RCC 7860 (cell line): ENCODE measurements around the gene GEMIN7.
"Not testable (repeated sequence)": the region's sequence is repeated elsewhere in the genome, so short reads cannot be mapped to it uniquely, and the experiment has no call there.

Experiments
- DNase-seq: peaks from one replicate; pipeline ENCODE4 v3.0.0-alpha.2; 2015; ENCODE audit warnings: low spot score
- FAIRE-seq: peaks from 2 replicates; lab custom pipeline; 2012; peaks lifted over from hg19 to GRCh38; lab: Jason Lieb, UNC

GEMIN7 gene

DNA sequence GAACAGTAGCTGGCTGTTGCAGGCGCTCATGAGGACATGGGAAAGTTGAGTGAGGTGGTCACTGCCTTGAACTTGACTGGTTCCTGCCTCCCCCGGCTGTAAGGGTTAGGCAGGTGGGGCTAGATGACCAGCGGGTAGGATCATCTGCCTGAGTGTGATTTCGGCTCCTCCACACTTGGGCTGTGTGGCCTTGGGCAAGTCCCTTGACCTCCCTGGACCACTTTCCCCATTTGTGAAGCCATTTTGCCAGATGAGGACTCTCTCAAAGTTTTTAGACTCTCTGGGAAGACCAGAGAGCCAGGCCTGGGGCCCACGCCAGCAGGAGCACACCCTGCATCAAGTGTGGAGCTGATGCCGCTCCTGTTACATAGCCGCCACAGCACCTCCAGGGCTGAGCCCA is 23.4 kb downstream of the GEMIN7 start:
- FAIRE-seq (no peak), DNase-seq (no peak)

DNA sequence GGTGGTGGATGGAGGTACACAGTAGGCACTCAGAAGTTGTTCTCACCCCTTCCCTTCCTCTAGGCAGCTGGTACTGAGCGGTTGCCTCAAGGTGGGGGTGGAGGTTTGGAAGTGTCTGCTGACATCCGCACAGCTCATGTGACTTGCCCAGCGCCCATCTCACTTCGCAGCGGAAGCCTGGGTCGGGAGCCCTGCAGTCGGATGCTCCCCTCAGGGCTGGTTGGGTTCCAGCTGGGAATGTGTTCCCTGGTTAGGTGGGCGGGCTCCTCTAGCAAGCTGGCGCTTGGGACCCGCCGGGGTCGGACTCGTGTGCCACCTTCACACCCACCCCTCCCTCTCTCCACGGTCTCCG is 24.1 kb downstream of the GEMIN7 start:
- FAIRE-seq = no peak
- no peak for DNase-seq

DNA sequence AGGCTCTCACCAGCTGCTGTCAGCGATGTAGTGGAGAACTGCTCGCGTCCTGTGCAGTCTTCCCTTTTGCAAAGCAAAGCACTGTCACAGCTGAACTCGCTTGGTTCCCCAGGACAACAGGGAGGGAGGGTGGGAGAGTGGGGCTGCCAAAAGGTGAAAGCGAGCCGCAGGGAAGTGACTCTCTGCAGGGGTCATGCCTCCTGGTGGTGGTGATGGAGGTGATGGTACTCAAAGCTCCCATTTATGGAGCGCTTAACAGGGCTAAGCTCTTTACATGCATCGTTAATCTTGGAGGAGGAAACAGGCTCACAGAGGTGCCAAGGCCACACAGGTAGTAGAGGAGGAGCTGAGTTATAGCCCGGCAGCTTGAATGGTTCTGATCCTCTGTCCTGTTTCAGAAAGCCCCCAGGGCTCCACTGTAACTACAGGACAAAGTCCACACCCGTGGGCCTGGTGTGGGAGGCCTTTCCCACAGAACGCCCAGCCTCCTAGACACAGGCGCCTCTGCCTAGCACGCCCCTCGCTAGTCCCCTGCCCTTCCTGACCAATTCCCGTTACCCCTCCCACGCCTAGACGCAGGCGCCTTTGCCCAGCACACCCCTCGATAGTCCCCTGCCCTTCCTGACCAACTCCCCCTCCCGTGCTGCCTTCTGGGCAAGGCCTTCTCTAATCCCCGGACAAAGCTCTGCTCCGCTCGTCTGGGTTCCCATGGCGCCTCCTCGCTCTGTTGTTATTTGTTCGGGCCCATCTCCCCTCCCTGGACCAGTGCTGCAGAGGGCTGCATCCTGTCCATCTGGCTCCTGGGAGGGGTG is 24.7 kb downstream of the GEMIN7 start:
- FAIRE-seq (no peak), DNase-seq (no peak)

DNA sequence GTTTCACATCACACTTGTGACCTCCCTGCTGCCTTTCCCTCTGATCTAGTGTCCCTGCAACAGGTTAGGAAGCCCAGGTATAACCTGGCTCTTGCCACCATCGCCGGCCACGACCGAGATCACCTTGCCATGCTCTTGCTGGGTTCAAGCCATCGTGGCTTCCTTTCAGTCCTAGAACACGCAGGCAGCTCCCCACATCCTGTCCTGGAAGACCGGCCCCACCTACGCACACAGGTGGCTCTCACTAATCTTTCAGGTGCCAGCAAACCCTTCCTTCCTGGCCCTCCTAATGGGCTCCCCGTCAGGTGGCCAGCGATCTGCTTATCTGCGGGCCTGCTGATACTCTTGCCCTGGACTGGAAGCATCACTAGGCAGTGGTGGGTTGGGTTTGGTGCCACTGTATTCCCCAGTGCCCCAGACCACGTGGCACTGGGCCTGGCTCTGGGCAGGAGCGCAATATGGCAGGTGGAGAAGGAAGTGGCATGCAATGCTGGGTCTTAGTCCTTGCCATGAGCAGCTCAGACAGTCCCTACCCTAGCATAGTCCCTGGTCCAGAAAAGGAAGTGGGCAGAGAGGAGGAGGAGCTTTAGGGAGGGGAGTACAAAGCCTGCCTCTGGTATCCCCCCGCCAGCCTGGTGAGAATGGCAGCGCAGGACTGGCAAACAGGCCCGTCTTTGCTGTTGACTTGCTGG is 25.7 kb downstream of the GEMIN7 start:
- DNase-seq (no peak), FAIRE-seq (no peak)

DNA sequence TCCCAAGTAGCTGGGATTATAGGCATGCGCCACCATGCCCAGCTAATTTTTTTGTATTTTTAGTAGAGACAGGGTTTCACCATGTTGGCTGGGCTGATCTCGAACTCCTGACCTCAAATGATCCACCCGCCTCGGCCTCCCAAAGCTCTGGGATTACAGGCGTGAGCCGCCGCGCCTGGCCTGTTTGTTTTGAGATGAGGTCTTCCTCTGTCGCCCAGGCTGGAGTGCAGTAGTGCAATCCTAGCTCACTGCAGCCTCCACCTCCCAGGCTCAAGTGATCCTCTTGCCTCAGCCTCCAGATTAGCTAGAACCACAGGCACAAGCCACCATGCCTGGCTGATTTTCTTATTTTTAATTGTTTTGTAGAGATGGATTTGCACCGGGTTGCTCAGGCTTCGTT is 27.3 kb downstream of the GEMIN7 start:
- FAIRE-seq, DNase-seq: not testable (repeated sequence)

DNA sequence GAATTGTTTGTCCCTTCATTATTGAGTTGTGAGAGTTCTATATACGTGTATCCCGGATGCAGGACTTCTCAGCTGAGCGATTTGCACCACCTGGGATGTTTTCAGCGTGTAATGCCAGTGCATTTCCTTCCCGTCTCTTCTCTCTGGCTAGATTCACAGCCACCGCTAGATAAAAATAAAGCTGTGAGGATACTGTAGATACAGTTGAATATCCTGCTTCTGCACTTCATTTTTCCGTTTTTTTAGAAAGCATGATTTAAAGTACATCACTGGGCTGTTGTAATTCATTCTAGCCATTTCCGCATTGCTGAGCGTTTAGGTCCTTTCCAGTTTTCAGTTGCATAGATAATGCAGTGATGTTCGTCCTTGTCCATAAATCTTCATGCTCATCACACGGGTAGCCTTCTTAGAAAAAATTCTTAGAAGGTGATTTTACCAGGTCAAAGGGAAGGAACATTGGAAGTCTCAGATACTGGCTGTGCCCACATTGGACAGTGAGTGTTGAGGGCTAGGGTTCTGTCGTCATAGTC is 28.6 kb downstream of the GEMIN7 start:
- DNase-seq = no peak
- FAIRE-seq = no peak

DNA sequence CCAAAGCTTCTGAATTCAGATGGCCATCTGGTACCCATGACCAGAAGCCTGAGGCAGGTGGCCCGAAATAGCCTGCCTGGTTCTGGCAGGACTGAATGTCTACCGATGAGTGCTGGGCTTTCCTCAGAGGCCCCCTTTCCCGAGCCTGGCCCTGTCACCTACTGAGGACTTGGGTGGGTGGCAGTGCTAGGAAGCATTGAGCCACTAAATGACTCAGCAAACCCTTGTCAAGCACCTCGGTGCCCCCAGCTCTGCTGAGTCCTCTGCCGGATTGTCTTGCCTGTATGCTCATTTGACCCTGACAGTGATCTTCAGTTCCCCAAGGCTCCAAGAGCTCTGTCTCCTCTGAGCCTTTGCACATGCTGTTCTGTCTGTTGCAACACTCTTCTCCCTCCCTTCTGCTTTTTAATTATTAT is 31.8 kb downstream of the GEMIN7 start:
- DNase-seq = no peak

DNA sequence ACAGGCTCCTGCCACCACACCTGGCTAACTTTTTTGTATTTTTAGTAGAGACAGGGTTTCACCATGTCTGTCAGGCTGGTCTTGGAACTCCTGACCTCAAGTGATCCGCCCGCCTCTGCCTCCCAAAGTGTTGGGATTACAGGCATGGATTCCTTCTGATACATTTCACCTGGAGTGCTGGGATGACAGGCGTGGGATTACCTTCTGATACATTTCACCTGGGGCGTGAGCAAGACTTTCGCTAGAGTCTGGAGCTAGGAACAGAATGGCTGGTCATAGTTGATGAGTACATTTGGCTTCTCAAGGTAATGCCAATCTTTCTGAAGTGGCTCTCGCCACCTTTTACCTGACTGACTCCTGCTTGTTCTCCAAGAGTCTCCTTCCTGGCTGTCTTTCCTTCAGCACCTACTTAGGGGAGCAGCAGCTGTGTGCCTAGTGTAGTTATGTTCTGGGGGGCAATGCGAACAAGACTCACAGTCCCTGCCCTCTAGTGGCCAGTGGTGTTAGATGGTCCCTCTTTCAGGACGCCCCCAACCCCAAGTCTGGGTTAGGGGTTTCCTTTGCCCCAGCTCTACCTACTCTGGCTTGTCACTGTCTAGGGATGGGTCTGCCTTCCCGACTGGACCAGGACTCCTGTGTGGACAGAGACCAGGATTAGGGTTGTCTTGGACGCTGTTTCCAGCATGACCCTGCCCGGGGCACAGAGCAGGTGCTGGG is 33.2 kb downstream of the GEMIN7 start:
- no peak for DNase-seq
- no peak for FAIRE-seq

More for the DNA sequence above, 31.8 kb downstream of the GEMIN7 start:
- FAIRE-seq = no peak

DNA sequence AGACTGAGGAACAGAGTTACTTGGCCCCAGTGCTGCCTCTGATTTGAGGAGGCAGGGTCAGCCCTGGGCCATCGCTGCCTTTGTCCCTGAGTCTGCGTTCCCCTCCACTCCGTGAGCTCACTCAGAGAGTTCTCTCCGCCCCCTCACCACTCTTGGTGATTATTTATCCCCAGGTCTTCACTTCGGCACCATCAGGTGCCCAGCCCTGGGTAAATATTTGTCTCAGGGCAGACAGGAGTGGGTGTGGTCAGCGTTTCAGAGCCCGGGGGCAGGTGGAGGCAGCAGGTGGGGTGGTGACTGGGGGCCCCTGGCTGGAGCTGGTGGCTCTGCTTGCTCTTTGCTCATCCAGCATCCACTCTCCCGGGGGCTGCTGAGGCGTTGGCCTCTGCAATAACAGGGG is 34.6 kb downstream of the GEMIN7 start:
- no peak for FAIRE-seq
- DNase-seq = no peak

DNA sequence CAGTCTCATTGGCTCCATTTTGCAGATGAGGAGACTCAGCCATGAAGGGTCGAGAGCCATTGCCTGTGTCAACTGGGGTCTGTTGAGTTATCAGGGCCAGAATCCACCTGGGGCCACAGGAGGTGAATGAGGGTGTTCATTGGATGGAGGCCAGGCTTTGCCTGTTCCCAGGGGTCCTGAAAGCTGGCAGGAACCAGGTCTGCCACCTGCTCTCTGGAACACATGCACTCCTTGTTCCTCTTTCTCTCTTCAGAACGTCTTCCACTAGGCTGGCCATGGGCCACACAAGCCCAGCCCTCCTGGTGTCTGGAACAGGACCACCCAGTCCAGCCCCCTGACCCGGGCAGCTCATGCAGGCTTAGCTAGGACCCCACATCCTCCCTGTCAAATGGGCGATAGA is 35.1 kb downstream of the GEMIN7 start:
- FAIRE-seq (no peak), DNase-seq (no peak)

DNA sequence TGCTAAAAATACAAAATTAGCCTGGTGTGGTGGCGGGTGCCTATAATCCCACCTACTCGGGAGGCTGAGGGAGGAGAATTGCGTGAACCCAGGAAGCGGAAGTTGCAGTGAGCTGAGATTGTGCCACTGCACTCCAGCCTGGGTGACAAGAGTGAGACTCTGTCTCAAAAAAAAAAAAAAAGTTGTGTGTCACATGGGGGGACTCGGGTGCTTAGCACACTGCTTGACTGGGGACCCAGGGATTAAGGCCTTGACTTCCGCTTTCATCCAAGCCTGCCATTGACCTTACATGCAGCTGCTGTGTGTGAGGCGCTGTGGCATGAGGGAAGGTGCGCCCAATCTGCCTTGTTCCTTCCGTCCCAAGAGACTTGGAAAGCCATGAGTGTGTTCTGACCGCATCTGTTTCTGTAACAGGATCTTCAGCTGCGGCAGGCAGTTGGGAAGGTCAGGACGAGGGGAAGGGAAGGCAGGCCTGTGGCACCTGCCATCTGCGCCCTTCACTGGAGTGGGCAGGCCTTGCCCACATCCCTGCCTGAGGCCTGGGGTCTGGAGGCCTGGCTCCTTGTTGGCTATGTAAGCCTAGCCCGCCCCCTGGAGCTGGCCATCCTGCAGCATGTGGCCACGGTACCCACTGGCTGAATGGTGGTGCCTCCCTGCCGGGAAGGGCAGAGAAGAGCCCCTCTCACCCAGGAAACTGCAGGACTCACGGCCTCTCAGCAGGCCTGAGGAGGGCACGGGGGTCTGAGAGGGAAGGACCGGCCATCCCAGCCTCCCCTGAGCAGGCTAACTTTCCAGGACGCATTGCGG is 37.0 kb downstream of the GEMIN7 start:
- DNase-seq (no peak), FAIRE-seq (no peak)

DNA sequence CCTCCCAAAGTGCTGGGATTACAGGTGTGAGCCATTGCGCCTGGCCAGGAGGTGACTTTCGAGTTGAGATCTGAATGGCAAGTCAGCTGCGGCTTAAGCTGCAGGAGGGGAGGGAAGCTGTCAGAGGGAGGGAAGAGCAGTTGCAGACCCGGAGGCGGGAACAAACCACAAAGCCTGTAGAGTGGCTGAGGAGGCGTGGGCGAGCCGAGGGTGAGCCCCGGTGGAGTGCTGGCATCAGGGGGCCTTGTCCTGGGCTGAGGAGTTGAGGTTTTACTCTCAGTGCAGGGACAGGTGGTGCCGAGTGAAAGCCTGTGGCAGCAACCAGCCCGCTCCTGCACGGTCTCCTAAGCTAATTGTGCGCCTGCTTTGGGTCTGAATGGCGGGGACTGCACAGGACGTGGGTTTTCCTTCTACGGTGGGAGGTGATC is 38.1 kb downstream of the GEMIN7 start:
- DNase-seq = no peak
- FAIRE-seq = no peak

DNA sequence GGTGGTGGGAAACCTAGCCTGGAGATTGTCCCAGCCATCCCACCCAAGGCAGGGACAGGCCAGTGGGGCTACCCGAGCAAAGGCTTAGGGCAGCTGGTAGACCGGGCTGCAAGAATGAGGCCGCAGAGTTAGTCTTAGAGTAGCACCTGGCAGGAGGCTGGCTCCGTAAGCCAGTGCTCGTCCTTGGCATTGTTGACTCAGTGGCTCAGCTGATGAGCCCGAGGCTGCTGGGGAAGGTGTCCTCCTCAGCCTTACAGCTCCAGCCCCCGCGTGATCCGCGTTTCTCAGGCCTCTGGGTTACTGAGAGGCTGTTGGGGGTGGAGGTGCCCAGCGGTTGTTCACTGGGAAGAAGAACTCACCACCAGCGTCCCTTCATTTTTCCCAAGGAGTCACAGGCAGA is 38.6 kb downstream of the GEMIN7 start:
- FAIRE-seq = no peak
- DNase-seq = no peak

DNA sequence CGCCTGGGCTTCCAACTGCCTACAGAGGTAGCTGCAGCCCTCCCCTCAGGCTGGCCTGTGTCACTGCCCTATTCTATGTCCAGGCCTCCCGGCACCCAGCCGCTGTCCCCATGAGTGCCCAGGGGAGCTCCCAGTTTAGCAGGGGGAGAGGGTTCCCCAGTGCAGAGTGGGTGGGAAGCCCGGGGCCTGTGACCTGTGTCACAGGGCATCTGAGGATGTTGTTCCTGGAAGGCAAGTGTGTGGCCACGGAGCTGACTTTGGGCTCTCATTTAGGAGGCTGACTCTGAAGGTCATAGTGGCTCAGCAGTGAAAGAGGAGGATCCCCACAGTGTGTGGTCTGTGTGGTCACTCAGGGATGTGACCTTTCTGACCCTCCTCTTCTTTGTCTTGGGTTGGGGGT is 39.0 kb downstream of the GEMIN7 start:
- no peak for FAIRE-seq
- no peak for DNase-seq

DNA sequence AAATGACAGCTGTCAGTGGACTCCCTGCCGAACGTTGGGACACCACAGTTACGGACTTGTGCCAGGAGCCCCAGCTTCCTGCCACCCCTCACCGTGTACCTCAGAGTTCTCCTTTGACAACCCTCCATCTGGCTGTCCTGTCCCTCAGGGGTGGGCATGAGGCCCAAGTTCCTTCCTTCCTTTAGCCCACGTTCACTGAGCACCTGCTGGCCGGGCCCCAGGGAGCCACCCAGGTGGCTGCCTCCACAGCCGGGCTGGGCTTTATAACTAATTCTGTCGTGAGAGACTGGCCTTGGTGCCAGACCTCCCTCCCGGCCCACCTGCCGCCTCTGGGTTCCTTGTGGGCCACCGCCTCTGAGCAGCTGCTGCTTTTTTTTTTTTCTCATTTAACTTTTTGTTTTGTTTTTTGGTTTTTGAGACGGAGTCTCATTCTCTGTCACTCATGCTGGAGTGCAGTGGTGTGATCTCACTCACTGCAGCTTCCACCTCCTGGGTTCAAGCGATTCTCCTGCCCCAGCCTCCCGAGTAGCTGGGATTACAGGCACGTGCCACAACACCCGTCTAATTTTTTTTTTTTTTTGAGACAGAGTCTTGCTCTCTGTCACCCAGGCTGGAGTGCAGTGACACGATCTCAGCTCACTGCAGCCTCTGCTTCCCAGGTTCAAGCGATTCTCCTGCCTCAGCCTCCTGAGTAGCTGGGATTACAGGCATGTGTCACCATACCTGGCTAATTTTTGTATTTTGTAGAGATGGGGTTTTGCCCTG is 39.7 kb downstream of the GEMIN7 start:
- not testable (repeated sequence) for FAIRE-seq, DNase-seq

DNA sequence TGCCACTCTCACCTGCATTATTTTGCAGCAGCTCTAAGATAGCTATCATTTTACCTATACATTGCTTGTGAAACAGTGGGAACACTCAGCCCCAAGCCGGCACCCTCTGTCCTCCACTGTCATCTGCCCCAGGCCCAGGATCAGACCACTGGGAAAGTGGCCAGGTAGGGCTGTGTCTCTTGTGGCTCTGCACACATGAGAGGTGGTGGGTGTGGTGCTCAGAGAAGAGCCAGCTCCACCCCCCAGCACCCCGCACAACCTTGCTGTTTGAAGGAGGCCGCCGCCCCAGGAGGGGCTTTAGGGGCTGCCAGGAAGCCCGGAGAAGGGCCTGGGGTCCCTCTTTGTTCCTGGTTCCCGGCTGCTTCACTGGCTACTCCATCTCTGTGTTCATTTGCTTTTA is 40.5 kb downstream of the GEMIN7 start:
- FAIRE-seq (no peak), DNase-seq (no peak)

DNA sequence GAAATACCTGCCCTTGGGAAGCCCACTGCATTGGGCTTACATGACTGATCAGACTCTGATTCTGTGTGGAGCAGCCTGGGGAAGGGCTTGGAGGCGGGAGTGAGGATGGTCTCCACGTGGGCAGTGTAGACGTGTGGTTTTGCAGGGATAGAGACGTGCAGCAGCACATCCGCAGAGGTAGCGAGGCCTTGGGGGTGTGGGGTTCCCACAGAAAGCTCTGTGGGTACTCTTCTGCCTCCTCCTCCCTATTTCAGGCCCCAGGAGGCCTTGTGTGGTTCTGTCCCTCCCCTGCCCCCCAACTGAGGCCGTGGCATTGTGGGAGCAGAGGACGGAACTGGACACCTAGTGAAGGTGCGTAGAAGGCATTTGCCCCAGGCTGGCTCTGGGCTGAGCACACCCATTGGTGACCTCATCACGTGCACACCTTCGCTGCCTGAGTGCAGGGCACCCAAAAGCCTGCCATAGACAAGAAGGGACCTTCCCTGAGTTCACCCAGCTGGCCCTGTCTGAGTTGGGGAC is 42.8 kb downstream of the GEMIN7 start:
- FAIRE-seq (no peak), DNase-seq (no peak)

DNA sequence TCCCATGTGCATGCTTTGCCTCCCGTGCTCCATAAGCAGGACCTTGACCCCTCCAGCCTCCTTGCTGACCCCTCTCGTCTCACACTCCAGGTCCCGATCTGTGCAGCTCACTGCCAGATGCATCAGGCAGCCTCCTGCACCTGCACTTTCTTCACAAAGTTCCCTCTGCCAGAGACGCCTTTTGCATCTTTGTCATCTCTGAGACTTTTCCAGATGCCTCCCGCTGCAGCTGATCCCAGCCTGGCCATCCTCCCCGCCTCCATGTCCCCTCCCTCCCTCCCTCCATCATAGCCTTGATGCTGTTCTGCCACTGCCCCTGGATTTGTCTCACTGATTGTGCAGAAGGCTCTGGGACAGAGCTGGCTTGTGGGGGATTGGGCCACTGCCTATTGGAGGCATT is 43.8 kb downstream of the GEMIN7 start:
- no peak for FAIRE-seq
- DNase-seq = no peak

DNA sequence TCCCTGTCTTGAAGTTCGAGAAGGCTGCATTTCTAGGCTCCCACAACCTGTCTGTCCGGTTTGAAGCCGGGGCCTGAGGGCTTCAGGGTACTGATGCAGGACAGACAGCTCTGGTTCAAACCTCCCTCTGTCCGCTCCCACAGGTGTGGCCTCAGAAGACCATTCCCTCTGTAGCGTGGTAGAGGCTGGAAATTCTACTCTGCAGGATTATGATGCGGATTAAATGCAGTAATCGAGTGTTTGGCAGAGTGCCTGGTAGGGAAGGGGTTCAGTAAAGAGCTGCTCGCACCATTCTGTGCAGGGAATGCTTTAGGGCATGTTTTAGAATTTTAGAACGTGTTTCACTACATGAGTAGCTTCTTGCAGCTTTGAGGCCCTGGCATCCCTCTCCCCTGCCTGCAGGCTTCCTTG is 44.4 kb downstream of the GEMIN7 start:
- FAIRE-seq = no peak
- DNase-seq = no peak

DNA sequence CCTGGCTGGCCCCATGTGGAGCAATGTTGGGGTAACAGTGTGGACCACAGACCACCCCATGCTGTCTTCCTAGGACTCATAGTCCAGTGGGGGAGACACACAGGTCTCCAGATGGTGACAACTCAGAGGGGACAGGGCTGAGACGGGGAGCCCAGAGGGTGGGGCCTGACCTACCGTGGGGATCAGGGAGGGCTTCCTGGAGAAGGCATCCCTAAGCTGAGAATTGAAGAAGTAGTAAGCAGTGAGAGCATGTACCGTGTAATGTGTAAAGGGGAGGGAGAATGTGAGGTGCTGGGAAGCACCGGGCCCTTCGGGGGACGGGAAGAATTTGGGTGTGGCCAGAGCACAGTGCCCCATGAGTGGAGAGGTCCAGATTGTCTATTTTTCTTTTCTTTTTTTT is 45.0 kb downstream of the GEMIN7 start:
- no peak for FAIRE-seq
- no peak for DNase-seq
